ENCODE measurements around the gene SLC25A6. TPM values are rescaled to one million over a fixed set of nuclear protein-coding genes. Genes with fewer than 3 reads are reported as not detected.

SLC25A6 gene
- total RNA-seq, 1 experiment from 2014 or later, result 149 TPM

- H3K4me3 ChIP-seq, result no peak overlapping the region
- H3K27me3 ChIP-seq (replicated peaks), result no peaks in the 10 kb centered on the region
- H3K36me3 ChIP-seq, result peaks cover 30% of the 10 kb centered on the region
- DNase-seq (ENCODE audit: low read depth in 1 of 2, low spot score in 2 of 2), result no peak
- no peaks in the 10 kb centered on the region for H3K9me3 ChIP-seq (replicated peaks)
- H3K4me1 ChIP-seq (replicated peaks), result no peaks in the 10 kb centered on the region
- H3K27ac ChIP-seq, result no peak overlapping the region
These were observed 9.9 kb upstream of the SLC25A6 start for GRCh38 chrX:1401611-1402430.

- Histone ChIP-seq H3K9me3 (replicated peaks) (no peaks in the 10 kb centered on the region), H3K4me1 (replicated peaks) (no peaks in the 10 kb centered on the region), H3K27me3 (replicated peaks) (no peaks in the 10 kb centered on the region), H3K36me3 (peaks cover 32% of the 10 kb centered on the region), H3K4me3 (no peak overlapping the region), H3K27ac (no peak overlapping the region)
- no peak for DNase-seq (ENCODE audit: low read depth in 1 of 2, low spot score in 2 of 2)
These were observed 9.0 kb upstream of the SLC25A6 start for GRCh38 chrX:1400742-1401471.

- Histone ChIP-seq H3K36me3 (peaks cover 35% of the 10 kb centered on the region), H3K4me1 (replicated peaks) (no peaks in the 10 kb centered on the region)
These were observed 8.1 kb upstream of the SLC25A6 start for GRCh38 chrX:1400049-1400448.

GRCh38 chrX:1398431-1399340 is 6.8 kb upstream of the SLC25A6 start:
- no peak overlapping the region for H3K4me3 ChIP-seq
- H3K27me3 ChIP-seq (replicated peaks), result no peaks in the 10 kb centered on the region
- H3K4me1 ChIP-seq (replicated peaks), result no peaks in the 10 kb centered on the region; the same call in 1 of the 2 replicates
- H3K27ac ChIP-seq, result no peak overlapping the region
- H3K9me3 ChIP-seq (replicated peaks), result no peaks in the 10 kb centered on the region
- no peak for DNase-seq (ENCODE audit: low read depth in 1 of 2, low spot score in 2 of 2)
- peaks cover 36% of the 10 kb centered on the region for H3K36me3 ChIP-seq

More at GRCh38 chrX:1400049-1400448, 8.1 kb upstream of the SLC25A6 start:
- Histone ChIP-seq H3K9me3 (replicated peaks) (no peaks in the 10 kb centered on the region), H3K4me3 (no peak overlapping the region), H3K27ac (no peak overlapping the region), H3K27me3 (replicated peaks) (no peaks in the 10 kb centered on the region)
- no peak for DNase-seq (ENCODE audit: low read depth in 1 of 2, low spot score in 2 of 2)

GRCh38 chrX:1397441-1398270 is 5.7 kb upstream of the SLC25A6 start:
- Histone ChIP-seq H3K36me3 (peaks cover 28% of the 10 kb centered on the region), H3K27ac (no peak overlapping the region), H3K4me1 (replicated peaks) (peaks cover 7% of the 10 kb centered on the region), H3K9me3 (replicated peaks) (no peaks in the 10 kb centered on the region), H3K27me3 (replicated peaks) (no peaks in the 10 kb centered on the region), H3K4me3 (no peak overlapping the region)
- no peak for DNase-seq (ENCODE audit: low read depth in 1 of 2, low spot score in 2 of 2)

- Histone ChIP-seq H3K27me3 (replicated peaks) (no peaks in the 10 kb centered on the region), H3K4me1 (replicated peaks) (peaks cover 7% of the 10 kb centered on the region), H3K27ac (no peak overlapping the region), H3K9me3 (replicated peaks) (no peaks in the 10 kb centered on the region), H3K36me3 (peaks cover 28% of the 10 kb centered on the region), H3K4me3 (no peak overlapping the region)
- DNase-seq (ENCODE audit: low read depth in 1 of 2, low spot score in 2 of 2), result no peak
These were observed 5.1 kb upstream of the SLC25A6 start for GRCh38 chrX:1397001-1397400.

GRCh38 chrX:1395646-1396216 is 3.8 kb upstream of the SLC25A6 start:
- H3K4me3 ChIP-seq, result no peak overlapping the region
- H3K27ac ChIP-seq, result no peak overlapping the region
- H3K36me3 ChIP-seq, result peaks cover 32% of the 10 kb centered on the region
- no peak for DNase-seq (ENCODE audit: low read depth in 1 of 2, low spot score in 2 of 2)
- H3K9me3 ChIP-seq (replicated peaks), result no peaks in the 10 kb centered on the region
- H3K4me1 ChIP-seq (replicated peaks), result peaks cover 12% of the 10 kb centered on the region
- no peaks in the 10 kb centered on the region for H3K27me3 ChIP-seq (replicated peaks)

- no peak overlapping the region for H3K27ac ChIP-seq
- no peaks in the 10 kb centered on the region for H3K9me3 ChIP-seq (replicated peaks)
- no peak for DNase-seq (ENCODE audit: low read depth in 1 of 2, low spot score in 2 of 2)
- no peak overlapping the region for H3K4me3 ChIP-seq
- peaks cover 31% of the 10 kb centered on the region for H3K36me3 ChIP-seq
- no peaks in the 10 kb centered on the region for H3K27me3 ChIP-seq (replicated peaks)
- peaks cover 12% of the 10 kb centered on the region for H3K4me1 ChIP-seq (replicated peaks)
These were observed 3.0 kb upstream of the SLC25A6 start for GRCh38 chrX:1394731-1395501.

- H3K36me3 ChIP-seq, result peaks cover 37% of the 10 kb centered on the region
- no peaks in the 10 kb centered on the region for H3K9me3 ChIP-seq (replicated peaks)
- DNase-seq (ENCODE audit: low read depth in 1 of 2, low spot score in 2 of 2), result no peak
- no peak overlapping the region for H3K4me3 ChIP-seq
- H3K27me3 ChIP-seq (replicated peaks), result no peaks in the 10 kb centered on the region
- peaks cover 12% of the 10 kb centered on the region for H3K4me1 ChIP-seq (replicated peaks)
- H3K27ac ChIP-seq, result no peak overlapping the region
These were observed 2.1 kb upstream of the SLC25A6 start for GRCh38 chrX:1393871-1394615.

GRCh38 chrX:1392376-1393068 is 609 bp upstream of the SLC25A6 start:
- H3K36me3 ChIP-seq, result peaks cover 50% of the 10 kb centered on the region
- peaks cover 12% of the 10 kb centered on the region for H3K4me1 ChIP-seq (replicated peaks)
- H3K4me3 ChIP-seq, result peak overlapping the region; percentile 94
- H3K9me3 ChIP-seq (replicated peaks), result no peaks in the 10 kb centered on the region
- DNase-seq (ENCODE audit: low read depth in 1 of 2, low spot score in 2 of 2), result peak; percentile 73 to 86
- no peaks in the 10 kb centered on the region for H3K27me3 ChIP-seq (replicated peaks)
- H3K27ac ChIP-seq, result peak overlapping the region; percentile 79

GRCh38 chrX:1391370-1391706 is 575 bp downstream of the SLC25A6 start:
- no peaks in the 10 kb centered on the region for H3K27me3 ChIP-seq (replicated peaks)
- H3K27ac ChIP-seq, result peak overlapping the region; percentile 89
- no peak for DNase-seq (ENCODE audit: low read depth in 1 of 2, low spot score in 2 of 2)
- H3K4me3 ChIP-seq, result peak overlapping the region; percentile 94
- peaks cover 12% of the 10 kb centered on the region for H3K4me1 ChIP-seq (replicated peaks)
- peaks cover 58% of the 10 kb centered on the region for H3K36me3 ChIP-seq
- H3K9me3 ChIP-seq (replicated peaks), result no peaks in the 10 kb centered on the region

Measured in SJSA1 (cell line).